GM12873 (cell line): ENCODE measurements around the gene FKBP9.
A peak's percentile ranks its signal among the peaks of the same experiment; 100 is the strongest.

Source experiments
- CTCF ChIP-seq: IDR thresholded peaks from 2 replicates; pipeline ENCODE4 v1.5.1; 2012; ENCODE audit warnings: low read depth, mild to moderate bottlenecking, moderate library complexity, low read length, control low read depth; ENCODE audit not compliant: insufficient read depth; ENCODE audit errors: missing control alignments

The FKBP9 gene

GRCh38 chr7:32942415-32943251 lies 14.6 kb upstream of the FKBP9 start:
- TF ChIP-seq CTCF, result no peak

GRCh38 chr7:32943252-32944030 lies 13.8 kb upstream of the FKBP9 start:
- TF ChIP-seq CTCF, result peak; percentile 66

- no peak for TF ChIP-seq CTCF
Observed at GRCh38 chr7:32947420-32947983, 9.7 kb upstream of the FKBP9 start.

- no peak for TF ChIP-seq CTCF
Observed at GRCh38 chr7:32948202-32948601, 9.0 kb upstream of the FKBP9 start.

- no peak for TF ChIP-seq CTCF
Observed at GRCh38 chr7:32952876-32953275, 4.4 kb upstream of the FKBP9 start.

GRCh38 chr7:32958046-32959025 lies 1.1 kb downstream of the FKBP9 start:
- TF ChIP-seq CTCF, result no peak
